GM12865 (cell line): ENCODE data around the gene CPNE7.
"Not testable (repeated sequence)": the region's sequence is repeated elsewhere in the genome, so short reads cannot be mapped to it uniquely, and the experiment has no call there.

Experiments
- DNase-seq: peaks from one replicate; pipeline ENCODE4 v3.0.0; 2010; ENCODE audit warnings: low read depth
- H3K4me3 ChIP-seq: 2 replicates; pipeline ENCODE4 v1.5.1; 2011; ENCODE audit warnings: mild to moderate bottlenecking, low read depth, low read length, control low read depth
- TF ChIP-seq, protein P1 (sequence below): IDR thresholded peaks from 2 replicates; pipeline ENCODE4 v1.5.1; 2011; ENCODE audit warnings: low read length, control low read depth, low read depth, inconsistent platforms; ENCODE audit not compliant: insufficient read depth; ENCODE audit errors: missing control alignments

Gene CPNE7

DNA sequence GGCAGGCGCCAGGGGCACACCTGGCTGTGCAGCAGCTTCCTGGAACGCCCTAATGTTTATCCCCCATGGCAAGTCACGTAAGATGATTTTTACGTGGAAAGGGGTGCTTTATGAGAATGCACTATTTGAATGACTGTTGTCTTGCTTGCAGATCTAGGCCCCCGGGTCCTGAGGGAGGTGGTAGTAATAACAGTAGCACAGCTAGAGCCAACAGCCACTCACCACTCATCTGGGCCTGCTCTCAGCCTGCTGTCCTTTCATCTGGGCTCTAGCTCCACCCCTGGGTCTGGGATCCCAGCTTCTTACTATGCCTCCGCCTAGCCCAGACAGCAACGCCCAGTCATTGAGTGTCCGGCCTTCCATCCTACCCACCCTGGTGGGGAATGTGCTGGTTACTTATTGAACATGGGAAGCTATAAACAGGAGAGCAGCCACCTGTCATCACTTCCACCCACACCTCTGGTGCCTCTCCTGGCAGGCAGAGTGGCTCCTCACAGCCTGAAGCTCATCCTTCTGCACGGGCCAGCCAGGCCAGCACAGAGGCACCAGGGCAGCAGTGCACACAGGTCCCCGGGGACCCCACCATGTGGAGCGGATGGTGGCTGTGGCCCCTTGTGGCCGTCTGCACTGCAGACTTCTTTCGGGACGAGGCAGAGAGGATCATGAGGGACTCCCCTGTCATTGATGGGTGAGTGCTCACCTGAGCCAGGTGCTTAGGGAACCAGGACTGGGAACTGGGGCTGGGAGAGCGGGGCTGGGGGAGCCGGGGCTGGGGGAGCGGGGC is 54.5 kb downstream of the CPNE7 start:
- TF ChIP-seq, protein P1, sequence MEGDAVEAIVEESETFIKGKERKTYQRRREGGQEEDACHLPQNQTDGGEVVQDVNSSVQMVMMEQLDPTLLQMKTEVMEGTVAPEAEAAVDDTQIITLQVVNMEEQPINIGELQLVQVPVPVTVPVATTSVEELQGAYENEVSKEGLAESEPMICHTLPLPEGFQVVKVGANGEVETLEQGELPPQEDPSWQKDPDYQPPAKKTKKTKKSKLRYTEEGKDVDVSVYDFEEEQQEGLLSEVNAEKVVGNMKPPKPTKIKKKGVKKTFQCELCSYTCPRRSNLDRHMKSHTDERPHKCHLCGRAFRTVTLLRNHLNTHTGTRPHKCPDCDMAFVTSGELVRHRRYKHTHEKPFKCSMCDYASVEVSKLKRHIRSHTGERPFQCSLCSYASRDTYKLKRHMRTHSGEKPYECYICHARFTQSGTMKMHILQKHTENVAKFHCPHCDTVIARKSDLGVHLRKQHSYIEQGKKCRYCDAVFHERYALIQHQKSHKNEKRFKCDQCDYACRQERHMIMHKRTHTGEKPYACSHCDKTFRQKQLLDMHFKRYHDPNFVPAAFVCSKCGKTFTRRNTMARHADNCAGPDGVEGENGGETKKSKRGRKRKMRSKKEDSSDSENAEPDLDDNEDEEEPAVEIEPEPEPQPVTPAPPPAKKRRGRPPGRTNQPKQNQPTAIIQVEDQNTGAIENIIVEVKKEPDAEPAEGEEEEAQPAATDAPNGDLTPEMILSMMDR, result no peak
- DNase-seq, result peak; percentile 32

DNA sequence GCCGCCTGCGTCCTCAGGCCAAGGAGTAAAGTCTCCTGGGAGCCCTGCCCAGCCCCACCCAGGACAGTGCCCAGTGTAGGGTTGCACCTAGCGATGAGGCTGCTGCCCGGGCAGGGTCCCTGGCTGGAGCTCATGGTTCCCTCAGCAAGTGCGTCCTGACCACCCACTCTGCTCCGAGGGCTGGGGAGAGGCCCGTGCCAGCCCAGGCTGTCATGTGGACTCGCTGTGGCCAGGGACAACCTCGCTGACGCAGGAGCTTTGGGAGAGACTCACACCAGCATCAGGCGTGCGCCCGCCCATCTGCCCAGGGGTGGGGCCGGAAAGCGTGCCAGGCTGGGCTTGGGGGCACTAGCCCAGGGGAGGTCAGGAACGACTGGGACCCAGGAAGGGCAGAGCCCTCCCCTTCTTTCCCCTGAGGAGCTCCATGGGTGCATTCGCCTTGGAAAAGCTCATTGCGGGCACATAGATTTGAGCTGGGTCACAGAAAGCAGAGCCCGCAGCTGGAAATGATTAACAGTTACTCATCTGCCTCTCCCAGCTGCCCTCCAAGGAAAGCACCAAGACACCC is 57.6 kb downstream of the CPNE7 start:
- H3K4me3 ChIP-seq, result no peak overlapping the region
- TF ChIP-seq, protein P1, result no peak
- DNase-seq, result no peak

More for the DNA sequence above, 54.5 kb downstream of the CPNE7 start:
- H3K4me3 ChIP-seq, result no peak overlapping the region

DNA sequence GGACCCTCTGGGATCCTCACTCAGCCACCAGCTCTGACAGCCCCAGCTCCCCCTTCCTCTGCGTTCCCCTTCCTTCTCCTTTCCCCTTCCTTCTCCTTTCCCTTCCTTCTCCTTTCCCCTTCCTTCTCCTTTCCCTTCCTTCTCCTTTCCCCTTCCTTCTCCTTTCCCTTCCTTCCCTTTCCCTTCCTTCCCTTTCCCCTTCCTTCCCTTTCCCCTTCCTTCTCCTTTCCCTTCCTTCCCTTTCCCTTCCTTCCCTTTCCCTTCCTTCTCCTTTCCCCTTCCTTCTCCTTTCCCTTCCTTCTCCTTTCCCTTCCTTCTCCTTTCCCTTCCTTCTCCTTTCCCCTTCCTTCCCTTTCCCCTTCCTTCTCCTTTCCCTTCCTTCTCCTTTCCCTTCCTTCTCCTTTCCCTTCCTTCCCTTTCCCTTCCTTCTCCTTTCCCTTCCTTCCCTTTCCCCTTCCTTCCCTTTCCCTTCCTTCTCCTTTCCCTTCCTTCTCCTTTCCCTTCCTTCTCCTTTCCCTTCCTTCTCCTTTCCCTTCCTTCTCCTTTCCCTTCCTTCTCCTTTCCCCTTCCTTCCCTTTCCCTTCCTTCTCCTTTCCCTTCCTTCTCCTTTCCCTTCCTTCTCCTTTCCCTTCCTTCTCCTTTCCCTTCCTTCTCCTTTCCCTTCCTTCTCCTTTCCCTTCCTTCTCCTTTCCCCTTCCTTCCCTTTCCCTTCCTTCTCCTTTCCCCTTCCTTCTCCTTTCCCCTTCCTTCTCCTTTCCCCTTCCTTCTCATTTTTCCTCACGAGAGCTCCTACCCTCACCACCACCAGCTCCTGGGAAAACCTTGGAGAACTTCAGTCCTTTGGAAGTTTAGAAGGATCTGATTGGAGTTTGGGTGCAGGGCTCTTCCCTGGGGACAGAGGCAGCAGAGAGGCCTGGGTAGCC is 59.2 kb downstream of the CPNE7 start:
- DNase-seq, H3K4me3 ChIP-seq: not testable (repeated sequence)

DNA sequence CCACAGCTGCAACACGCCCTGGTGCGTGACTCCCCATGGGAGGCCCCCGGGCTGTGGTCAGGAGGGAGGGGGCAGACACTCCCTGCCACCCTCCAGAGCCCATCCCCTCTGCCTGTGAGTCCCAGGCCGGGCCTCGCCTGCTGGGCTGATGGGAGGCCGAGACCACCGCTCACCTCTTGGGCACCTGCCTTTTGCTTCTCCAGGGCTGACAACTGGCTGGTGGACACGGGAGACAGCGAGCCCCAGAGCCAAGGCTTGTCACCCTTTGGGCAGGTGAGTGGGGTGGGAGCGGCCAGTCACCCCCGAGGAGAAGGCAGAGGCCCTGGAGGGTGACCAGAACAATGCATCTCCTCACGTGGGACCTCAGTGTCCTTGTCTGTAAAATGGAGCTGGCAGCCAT is 61.1 kb downstream of the CPNE7 start:
- DNase-seq, result no peak
- TF ChIP-seq, protein P1, result no peak
- no peak overlapping the region for H3K4me3 ChIP-seq

DNA sequence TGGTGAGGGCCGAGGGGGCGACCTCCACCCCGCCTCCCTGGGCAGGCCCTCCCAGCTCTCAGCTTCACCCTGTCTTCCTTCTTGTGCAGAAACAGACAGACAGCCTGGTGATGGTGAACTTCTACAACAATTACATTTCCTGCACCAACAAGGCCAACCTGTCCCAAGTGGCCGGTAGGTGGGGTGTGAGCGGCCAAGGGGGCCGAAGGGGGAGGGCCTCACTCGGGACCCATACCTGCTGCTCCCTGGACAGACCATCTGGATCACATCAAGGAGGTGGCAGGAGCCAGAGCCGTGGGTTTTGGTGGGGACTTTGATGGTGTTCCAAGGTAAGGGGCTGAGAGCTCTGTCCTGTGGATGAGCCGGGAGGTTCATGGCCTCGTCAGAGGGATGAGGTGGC is 61.8 kb downstream of the CPNE7 start:
- H3K4me3 ChIP-seq, result no peak overlapping the region
- DNase-seq, result no peak
- TF ChIP-seq, protein P1, result no peak

DNA sequence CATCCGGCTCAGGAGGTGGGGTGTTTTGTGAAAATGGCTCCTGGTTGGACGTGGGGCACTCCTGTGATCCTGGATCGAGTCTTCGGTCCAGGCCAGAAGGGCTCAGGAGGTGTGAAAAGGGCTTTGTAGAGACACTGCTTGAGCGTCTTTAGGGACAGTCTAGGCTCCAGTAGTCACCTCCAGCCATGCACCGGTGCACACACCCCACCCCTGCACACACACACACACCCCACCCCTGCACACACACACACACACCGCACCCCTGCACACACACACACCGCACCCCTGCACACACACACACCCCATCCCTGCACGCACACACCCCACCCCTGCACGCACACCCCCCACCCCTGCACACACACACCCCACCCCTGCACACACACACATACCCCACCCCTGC is 62.9 kb downstream of the CPNE7 start:
- TF ChIP-seq, protein P1, result no peak
- no peak for DNase-seq
- no peak overlapping the region for H3K4me3 ChIP-seq

DNA sequence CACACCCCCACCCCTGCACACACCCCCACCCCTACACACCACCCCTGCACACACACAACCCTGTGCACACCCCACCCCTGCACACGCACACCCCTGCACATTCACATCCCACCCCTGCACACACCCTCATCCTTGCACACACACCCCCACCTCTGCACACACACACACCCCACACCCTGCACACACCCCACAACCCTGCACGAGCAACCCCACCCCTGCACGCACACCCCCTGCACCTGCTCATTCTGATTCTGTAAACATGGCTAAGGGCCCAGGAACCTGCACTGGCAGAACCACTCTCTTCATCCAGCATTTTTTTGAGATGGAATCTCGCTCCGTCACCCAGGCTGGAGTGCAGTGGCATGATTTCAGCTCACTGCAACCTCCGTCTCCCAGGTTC is 63.8 kb downstream of the CPNE7 start:
- DNase-seq, result no peak
- TF ChIP-seq, protein P1, result no peak
- no peak overlapping the region for H3K4me3 ChIP-seq
